ENCODE data around the gene MTAP.

MTAP gene

DNA sequence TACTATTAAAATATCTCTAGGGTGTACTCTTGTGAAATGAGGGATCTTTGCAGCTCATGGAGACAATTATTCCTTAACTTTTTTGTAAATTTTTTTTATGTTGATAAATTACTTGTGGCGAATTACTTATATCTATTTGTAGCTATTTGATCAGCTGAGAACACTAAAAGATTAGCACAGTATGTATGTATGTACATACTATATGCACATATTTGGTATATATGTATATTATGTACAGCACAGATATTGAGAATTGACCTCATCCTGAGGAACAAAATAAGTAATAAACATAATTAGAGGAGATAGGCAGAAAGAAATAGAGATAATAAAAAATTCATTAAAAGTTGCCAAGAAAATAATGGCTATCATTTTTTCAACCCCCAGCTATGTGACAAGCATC is 180.0 kb downstream of the MTAP start:
- H3K4me3 ChIP-seq (ENCODE audit: low read depth, low read length) = no peak overlapping the region
- TF ChIP-seq, protein P1, sequence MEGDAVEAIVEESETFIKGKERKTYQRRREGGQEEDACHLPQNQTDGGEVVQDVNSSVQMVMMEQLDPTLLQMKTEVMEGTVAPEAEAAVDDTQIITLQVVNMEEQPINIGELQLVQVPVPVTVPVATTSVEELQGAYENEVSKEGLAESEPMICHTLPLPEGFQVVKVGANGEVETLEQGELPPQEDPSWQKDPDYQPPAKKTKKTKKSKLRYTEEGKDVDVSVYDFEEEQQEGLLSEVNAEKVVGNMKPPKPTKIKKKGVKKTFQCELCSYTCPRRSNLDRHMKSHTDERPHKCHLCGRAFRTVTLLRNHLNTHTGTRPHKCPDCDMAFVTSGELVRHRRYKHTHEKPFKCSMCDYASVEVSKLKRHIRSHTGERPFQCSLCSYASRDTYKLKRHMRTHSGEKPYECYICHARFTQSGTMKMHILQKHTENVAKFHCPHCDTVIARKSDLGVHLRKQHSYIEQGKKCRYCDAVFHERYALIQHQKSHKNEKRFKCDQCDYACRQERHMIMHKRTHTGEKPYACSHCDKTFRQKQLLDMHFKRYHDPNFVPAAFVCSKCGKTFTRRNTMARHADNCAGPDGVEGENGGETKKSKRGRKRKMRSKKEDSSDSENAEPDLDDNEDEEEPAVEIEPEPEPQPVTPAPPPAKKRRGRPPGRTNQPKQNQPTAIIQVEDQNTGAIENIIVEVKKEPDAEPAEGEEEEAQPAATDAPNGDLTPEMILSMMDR (IDR thresholded peaks at IDR 0.05; ENCODE audit: borderline replicate concordance, insufficient read depth, low read depth, low read length) = no peak

DNA sequence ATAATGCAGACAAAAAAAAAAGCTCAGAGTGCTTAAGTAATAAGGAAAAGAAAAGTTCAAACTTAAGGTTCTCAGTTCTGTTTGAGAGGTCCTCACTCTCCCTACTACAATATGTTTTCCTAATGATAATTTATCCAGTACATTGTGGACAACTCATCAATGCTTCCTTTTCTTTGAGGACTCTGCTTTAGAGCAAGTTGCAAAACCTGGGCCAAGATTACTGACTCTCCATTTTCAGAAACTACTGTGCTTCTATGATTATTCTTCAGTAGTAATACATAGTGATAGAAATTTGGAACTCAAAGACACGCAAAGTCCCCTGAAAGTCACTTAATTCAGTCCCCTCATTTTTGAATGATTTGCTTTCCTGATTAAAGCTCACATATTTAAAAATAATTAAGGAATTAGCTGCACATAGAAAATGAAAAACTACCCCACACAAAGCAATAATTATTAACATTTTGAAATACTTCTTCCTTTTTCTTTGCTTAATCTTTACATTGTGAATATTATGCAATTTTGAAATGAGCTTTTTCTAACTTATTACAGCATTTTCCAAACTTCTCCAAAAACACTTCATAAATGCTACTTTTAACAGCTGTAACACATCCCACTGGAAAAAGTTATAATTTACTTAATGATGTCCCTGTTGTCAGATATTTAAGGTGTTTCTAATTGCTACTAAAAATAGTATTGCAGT is 180.6 kb downstream of the MTAP start:
- H3K4me3 ChIP-seq (ENCODE audit: low read depth, low read length) = no peak overlapping the region
- TF ChIP-seq, protein P1 (IDR thresholded peaks at IDR 0.05; ENCODE audit: borderline replicate concordance, insufficient read depth, low read depth, low read length) = no peak

DNA sequence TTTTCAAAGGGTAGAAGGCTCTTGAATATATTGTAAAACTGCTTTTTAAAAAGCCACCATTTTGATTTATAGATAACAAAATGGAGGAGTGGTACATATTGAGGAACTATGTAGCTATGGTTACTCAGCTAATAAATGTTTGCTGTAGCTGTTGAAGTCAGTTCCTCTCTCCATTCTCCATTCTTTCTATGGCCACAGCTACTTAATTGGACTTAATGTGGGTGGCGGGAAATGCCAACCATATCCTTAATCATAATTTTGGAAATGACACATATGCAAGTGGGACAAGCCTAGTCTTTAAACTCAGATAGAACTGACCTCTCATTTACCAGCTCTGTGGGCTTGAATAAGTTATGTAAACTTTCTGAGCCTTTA is 181.1 kb downstream of the MTAP start:
- TF ChIP-seq, protein P1 (IDR thresholded peaks at IDR 0.05; ENCODE audit: borderline replicate concordance, insufficient read depth, low read depth, low read length) = no peak
- no peak overlapping the region for H3K4me3 ChIP-seq (ENCODE audit: low read depth, low read length)

DNA sequence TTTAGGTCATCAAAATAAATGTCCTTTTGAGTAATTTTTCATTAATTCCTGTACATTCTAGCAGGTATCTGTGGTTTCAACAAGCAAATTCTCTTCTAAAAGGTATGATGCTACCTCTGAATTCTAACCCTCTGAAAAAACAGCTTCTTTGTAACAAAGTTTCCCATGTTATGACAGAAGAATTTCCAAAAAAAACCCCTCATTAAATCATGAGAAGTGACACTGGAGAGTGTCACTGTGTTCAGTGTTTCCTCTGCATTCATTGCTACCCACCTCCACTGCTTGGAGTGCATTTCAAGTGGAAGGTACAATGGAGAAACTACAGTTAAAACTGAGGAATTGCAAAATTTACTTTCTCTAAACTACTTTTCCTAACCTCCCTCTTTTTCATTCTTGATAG is 181.7 kb downstream of the MTAP start:
- TF ChIP-seq, protein P1 (IDR thresholded peaks at IDR 0.05; ENCODE audit: borderline replicate concordance, insufficient read depth, low read depth, low read length) = no peak
- H3K4me3 ChIP-seq (ENCODE audit: low read depth, low read length) = no peak overlapping the region

DNA sequence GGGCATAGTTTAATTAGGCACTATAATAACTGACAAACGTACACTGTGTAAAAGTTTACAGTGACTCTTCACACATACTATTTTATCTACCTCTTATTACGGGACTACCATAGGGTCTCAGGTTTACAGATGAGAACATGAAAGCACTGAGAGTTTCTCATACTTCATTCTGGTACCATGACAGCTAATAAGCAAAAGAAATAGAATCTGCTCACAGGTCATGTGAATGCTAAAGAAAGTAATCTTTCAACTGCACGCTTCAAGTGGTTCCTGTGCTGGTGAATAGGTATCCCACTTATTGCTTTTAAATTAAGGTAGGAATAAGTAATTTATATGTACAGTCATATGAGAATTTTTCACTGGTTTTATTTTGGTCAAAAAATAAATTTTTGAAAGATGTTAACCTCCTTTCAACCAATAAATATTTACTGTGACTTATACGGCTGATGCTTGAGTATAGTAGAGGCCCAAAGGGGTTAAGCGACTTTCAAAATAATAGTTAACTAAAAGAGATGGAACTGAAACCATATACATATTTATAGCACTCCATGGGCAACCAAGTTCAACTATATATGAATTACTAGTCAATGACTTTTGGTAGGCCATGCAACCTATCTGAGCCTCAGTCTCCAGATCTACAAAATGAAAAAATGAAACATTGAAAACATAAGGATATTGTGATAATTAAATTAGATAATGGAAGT is 183.7 kb downstream of the MTAP start:
- TF ChIP-seq, protein P1 (IDR thresholded peaks at IDR 0.05; ENCODE audit: borderline replicate concordance, insufficient read depth, low read depth, low read length) = no peak
- H3K4me3 ChIP-seq (ENCODE audit: low read depth, low read length) = no peak overlapping the region
